OCI-LY3 (cell line): ENCODE results near the gene CNGB1.

Source experiments
- H2AFZ ChIP-seq: fragments of 200-600, 300-600 bp; shearing (Covaris generic); 2 replicates; pipeline ENCODE4 v1.6.0; 2014; ENCODE audit warnings: antibody characterized with exemption, low read depth, low read length
- H3K27ac ChIP-seq: fragments of 200-600, 300-600 bp; sonication (generic); 2 replicates; pipeline ENCODE4 v1.5.1; 2014; ENCODE audit warnings: mild to moderate bottlenecking, low read length, moderate library complexity, mixed read lengths
- H3K27me3 ChIP-seq: fragments of 200-600, 300-600 bp; sonication (generic); 2 replicates; pipeline ENCODE4 v1.6.1; 2014; ENCODE audit warnings: low read depth, low read length, mixed read lengths
- H3K36me3 ChIP-seq: fragments of 200-600, 300-600 bp; sonication (generic); replicated peaks from 2 replicates; pipeline ENCODE3; 2014; ENCODE audit warnings: low read depth, low read length, mixed read lengths
- H3K4me1 ChIP-seq: fragments of 300-600, 200-600 bp; sonication (generic); 2 replicates; pipeline ENCODE4 v1.6.1; 2014; ENCODE audit warnings: low read length, mixed read lengths
- H3K4me2 ChIP-seq: fragments of 200-600, 300-600 bp; sonication (generic); 2 replicates; pipeline ENCODE4 v1.6.1; 2014; ENCODE audit warnings: low read length, mixed read lengths
- H3K4me3 ChIP-seq: fragments of 300-600, 200-600 bp; sonication (generic); 2 replicates; pipeline ENCODE4 v1.5.1; 2014; ENCODE audit warnings: antibody characterized with exemption, mild to moderate bottlenecking, low read length, moderate library complexity
- H3K79me2 ChIP-seq: fragments of 300-600, 200-600 bp; shearing (Covaris generic); 2 replicates; pipeline ENCODE4 v1.6.1; 2014; ENCODE audit warnings: mild to moderate bottlenecking, low read length, mixed read lengths
- H3K9ac ChIP-seq: fragments of 300-600, 200-600 bp; shearing (Covaris generic); 2 replicates; pipeline ENCODE4 v1.6.0; 2014; ENCODE audit warnings: mild to moderate bottlenecking, low read length, moderate library complexity
- H3K9me3 ChIP-seq: fragments of 200-600, 300-600 bp; shearing (Covaris generic); 2 replicates; pipeline ENCODE4 v1.6.1; 2014; ENCODE audit warnings: low read length, mixed read lengths; ENCODE audit not compliant: insufficient read depth
- H4K20me1 ChIP-seq: fragments of 200-600, 300-600 bp; sonication (generic); 2 replicates; pipeline ENCODE4 v1.6.1; 2016; ENCODE audit warnings: low read length, mixed read lengths; ENCODE audit not compliant: insufficient read depth
- CTCF ChIP-seq: fragments of 200-600, 300-600 bp; sonication (generic); IDR thresholded peaks from 2 replicates; pipeline ENCODE4 v1.5.1; 2014; ENCODE audit warnings: antibody characterized with exemption, low read length, low read depth
- EZH2phosphoT487 ChIP-seq: fragments of 200-600 bp; shearing (Covaris generic); IDR thresholded peaks from 2 replicates; pipeline ENCODE4 v1.6.1; 2018; ENCODE audit warnings: antibody characterized with exemption, mixed run types, low read depth

The CNGB1 gene

DNA sequence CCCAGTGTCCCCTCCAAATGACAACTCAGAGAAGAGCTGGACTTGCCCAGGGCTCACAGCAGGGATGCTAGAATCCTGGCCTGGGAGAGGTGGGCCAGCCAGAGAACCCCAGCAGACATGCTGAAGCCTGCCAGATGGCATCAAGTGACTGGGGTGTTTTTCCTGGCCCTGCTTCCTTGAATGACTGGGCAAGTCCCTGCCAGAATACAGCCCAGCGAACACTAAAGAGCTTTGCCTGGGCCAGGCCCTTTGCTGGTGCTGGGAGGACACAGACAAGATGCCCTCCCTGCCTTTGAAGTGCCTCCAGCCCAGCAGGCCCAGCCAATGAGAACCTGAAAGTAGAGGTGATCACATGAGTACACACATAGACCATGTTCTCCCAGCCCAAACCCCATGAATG, 18.0 kb upstream of the CNGB1 start:
- no peak overlapping the region for H2AFZ ChIP-seq
- H3K4me3 ChIP-seq, result no peak overlapping the region
- H3K4me1 ChIP-seq, result no peaks in the 10 kb centered on the region; the same call in 1 of the 2 replicates
- H3K9ac ChIP-seq, result no peak overlapping the region
- H4K20me1 ChIP-seq, result no peaks in the 10 kb centered on the region
- TF ChIP-seq CTCF (no peak), EZH2phosphoT487 (no peak)
- no peak overlapping the region for H3K4me2 ChIP-seq
- no peak overlapping the region for H3K27ac ChIP-seq
- no peaks in the 10 kb centered on the region for H3K36me3 ChIP-seq
- no peaks in the 10 kb centered on the region for H3K9me3 ChIP-seq
- H3K27me3 ChIP-seq, result no peaks in the 10 kb centered on the region
- H3K79me2 ChIP-seq, result no peaks in the 10 kb centered on the region

- Histone ChIP-seq H3K4me2 (no peak overlapping the region), H3K27ac (no peak overlapping the region), H3K79me2 (no peaks in the 10 kb centered on the region), H3K9ac (no peak overlapping the region), H3K9me3 (no peaks in the 10 kb centered on the region), H4K20me1 (no peaks in the 10 kb centered on the region), H2AFZ (no peak overlapping the region), H3K4me3 (no peak overlapping the region), H3K4me1 (no peaks in the 10 kb centered on the region; the same call in 1 of the 2 replicates), H3K36me3 (no peaks in the 10 kb centered on the region), H3K27me3 (no peaks in the 10 kb centered on the region)
- TF ChIP-seq CTCF, result no peak
- no peak for TF ChIP-seq EZH2phosphoT487
These were observed 16.7 kb upstream of the CNGB1 start for GRCh38 chr16:57987441-57988177.

DNA sequence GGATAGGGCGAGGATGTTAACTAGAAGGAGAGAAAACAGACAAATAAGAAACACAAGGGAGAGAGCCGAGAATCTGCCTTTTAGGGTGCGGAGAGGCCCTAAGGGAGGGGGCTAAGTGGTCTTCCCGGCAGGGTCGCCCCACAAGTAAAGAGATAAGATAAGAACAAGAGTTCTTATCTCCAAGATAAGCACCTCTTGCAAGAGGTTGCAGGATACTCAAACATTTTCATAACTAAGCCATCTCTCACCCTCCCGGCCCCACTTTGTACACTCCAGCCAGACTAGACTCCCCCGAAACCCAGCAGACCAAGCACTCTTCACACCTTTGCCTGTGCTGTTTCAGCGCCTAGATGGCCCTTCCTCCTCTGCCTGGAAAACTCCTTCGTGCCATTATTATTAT, 15.3 kb upstream of the CNGB1 start:
- H4K20me1 ChIP-seq, result no peaks in the 10 kb centered on the region
- H3K27me3 ChIP-seq, result no peaks in the 10 kb centered on the region; the same call in 1 of the 2 replicates
- no peak overlapping the region for H2AFZ ChIP-seq
- no peak overlapping the region for H3K4me2 ChIP-seq
- no peaks in the 10 kb centered on the region for H3K9me3 ChIP-seq
- no peak overlapping the region for H3K27ac ChIP-seq
- H3K4me1 ChIP-seq, result no peaks in the 10 kb centered on the region; the same call in 1 of the 2 replicates
- H3K9ac ChIP-seq, result no peak overlapping the region
- TF ChIP-seq EZH2phosphoT487, result no peak
- TF ChIP-seq CTCF, result no peak
- H3K79me2 ChIP-seq, result no peaks in the 10 kb centered on the region
- no peaks in the 10 kb centered on the region for H3K36me3 ChIP-seq
- no peak overlapping the region for H3K4me3 ChIP-seq

GRCh38 chr16:57985204-57986181, 14.6 kb upstream of the CNGB1 start:
- Histone ChIP-seq H3K79me2 (no peaks in the 10 kb centered on the region), H3K9me3 (no peaks in the 10 kb centered on the region), H3K4me3 (no peak overlapping the region), H3K36me3 (no peaks in the 10 kb centered on the region), H3K4me2 (no peak overlapping the region), H3K9ac (no peak overlapping the region), H3K4me1 (no peaks in the 10 kb centered on the region; the same call in 1 of the 2 replicates), H4K20me1 (no peaks in the 10 kb centered on the region), H3K27ac (no peak overlapping the region), H3K27me3 (no peaks in the 10 kb centered on the region; the same call in 1 of the 2 replicates), H2AFZ (no peak overlapping the region)
- TF ChIP-seq CTCF (no peak), EZH2phosphoT487 (no peak)
